C4-2B (cell line): ENCODE results near the gene GAS2.

Experiments
- ZFX ChIP-seq: fragments of 450-650 bp; IDR thresholded peaks from 2 replicates; pipeline ENCODE4 v1.6.1; 2017
- TF ChIP-seq, protein P1 (sequence below): fragments of 450-650 bp; conservative IDR thresholded peaks from 2 replicates; pipeline ENCODE4 v1.5.1; 2017; ENCODE audit warnings: mild to moderate bottlenecking

DNA sequence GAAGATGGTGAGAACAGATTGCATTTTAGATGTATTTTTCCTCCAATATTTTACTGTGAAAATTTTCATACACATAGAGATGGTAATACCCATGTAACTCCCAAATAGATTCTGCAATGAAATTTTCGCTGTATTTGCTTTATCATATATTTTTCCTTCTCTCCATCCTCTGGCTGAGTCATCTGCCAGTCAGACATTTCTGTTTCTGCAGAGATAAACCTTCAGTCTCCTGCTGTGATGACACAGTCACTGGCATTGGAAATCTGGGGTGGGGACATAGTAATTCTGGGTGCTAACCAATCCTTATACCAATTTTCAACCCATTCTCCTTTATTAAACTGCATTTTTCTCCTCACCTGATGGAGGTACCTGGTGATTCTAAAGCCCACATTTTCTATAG lies 129.5 kb downstream of the GAS2 start:
- no peak for TF ChIP-seq ZFX
- TF ChIP-seq, protein P1, sequence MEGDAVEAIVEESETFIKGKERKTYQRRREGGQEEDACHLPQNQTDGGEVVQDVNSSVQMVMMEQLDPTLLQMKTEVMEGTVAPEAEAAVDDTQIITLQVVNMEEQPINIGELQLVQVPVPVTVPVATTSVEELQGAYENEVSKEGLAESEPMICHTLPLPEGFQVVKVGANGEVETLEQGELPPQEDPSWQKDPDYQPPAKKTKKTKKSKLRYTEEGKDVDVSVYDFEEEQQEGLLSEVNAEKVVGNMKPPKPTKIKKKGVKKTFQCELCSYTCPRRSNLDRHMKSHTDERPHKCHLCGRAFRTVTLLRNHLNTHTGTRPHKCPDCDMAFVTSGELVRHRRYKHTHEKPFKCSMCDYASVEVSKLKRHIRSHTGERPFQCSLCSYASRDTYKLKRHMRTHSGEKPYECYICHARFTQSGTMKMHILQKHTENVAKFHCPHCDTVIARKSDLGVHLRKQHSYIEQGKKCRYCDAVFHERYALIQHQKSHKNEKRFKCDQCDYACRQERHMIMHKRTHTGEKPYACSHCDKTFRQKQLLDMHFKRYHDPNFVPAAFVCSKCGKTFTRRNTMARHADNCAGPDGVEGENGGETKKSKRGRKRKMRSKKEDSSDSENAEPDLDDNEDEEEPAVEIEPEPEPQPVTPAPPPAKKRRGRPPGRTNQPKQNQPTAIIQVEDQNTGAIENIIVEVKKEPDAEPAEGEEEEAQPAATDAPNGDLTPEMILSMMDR, result no peak
